Measurements from ENCODE around the gene AFDN. TPM values are rescaled to one million over a fixed set of nuclear protein-coding genes. Genes with fewer than 3 reads are reported as not detected.

Gene AFDN
- total RNA-seq, 1 donor from 2014 or later = 18.1 TPM

- intact Hi-C loops (cut with micrococcal nuclease) = no loop called here
Observed at GRCh38 chr6:168016721-168017525, 190.2 kb downstream of the AFDN start.

DNA sequence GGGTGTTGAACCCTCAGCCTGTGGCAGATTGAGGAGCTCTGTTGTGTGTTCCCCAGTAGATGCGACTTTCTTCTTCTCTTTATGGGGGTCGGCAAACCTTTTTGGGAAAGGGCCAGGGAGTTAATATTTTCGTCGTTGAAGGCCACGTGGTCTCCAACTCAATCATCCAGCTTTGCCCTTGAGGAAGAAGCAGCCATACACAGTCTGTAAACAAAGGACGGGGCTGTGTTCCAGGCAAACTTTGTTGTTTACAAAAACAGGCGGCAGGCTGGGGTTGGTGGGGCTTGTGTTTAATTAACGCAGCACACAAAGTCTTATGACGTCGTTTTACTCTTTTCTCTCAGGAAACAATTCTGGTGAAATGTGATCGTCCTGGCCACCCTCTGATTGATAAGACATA is 190.9 kb downstream of the AFDN start:
- intact Hi-C loops (cut with micrococcal nuclease) = no loop called here

GRCh38 chr6:168018664-168019063 is 192.0 kb downstream of the AFDN start:
- intact Hi-C loops (cut with micrococcal nuclease) = no loop called here

- intact Hi-C loops (cut with micrococcal nuclease) = no loop called here
Observed at GRCh38 chr6:168020242-168020641, 193.5 kb downstream of the AFDN start.

- intact Hi-C loops (cut with micrococcal nuclease) = no loop called here
Observed at GRCh38 chr6:168021581-168021980, 194.9 kb downstream of the AFDN start.

Other genes starting within 250 kb of the AFDN start
- not detected in 2 replicates for gene KIF25, start 170.8 kb downstream of the AFDN start, total RNA-seq

Measured in T-helper 2 cell treated with Interferon-gamma antibody and Interleukin-4, amounts not matched to agents 100 ng/mL and 5 ng/mL, for 36 hours (primary cell).